Activated CD4-positive, alpha-beta memory T cell treated with anti-CD3 and anti-CD28 coated beads, Interleukin-2, amount 10 ng/mL, durations not matched to agents 7 days and 5 days (primary cell): Measurements from ENCODE around the gene ZBTB4. TPM values are rescaled to one million over a fixed set of nuclear protein-coding genes. Genes with fewer than 3 reads are reported as not detected.
A peak's percentile ranks its signal among the peaks of the same experiment; 100 is the strongest.

Experiments
- CTCF ChIA-PET: fragments of 350-600 bp; sonication (Branson Sonifier 250); formaldehyde crosslinking; loops from one replicate; lab custom pipeline; 2021; ENCODE audit warnings: antibody characterized with exemption, inconsistent platforms; lab: Charles Lee
- POLR2A ChIA-PET: fragments of 350-600 bp; sonication (Branson Sonifier 250); formaldehyde crosslinking; loops from one replicate; lab custom pipeline; 2021; ENCODE audit warnings: antibody characterized with exemption; lab: Charles Lee
- DNase-seq: peaks from one replicate; pipeline ENCODE4 v3.0.0-alpha.2; 2020
- H3K27ac Mint-ChIP-seq: one replicate; pipeline ENCODE4 v1.8.0; 2021; ENCODE audit warnings: mild to moderate bottlenecking, mixed read lengths
- H3K27me3 Mint-ChIP-seq: one replicate; pipeline ENCODE4 v1.8.0; 2021; ENCODE audit warnings: mixed read lengths
- H3K36me3 Mint-ChIP-seq: one replicate; pipeline ENCODE4 v1.8.0; 2021; ENCODE audit warnings: low read depth, mixed read lengths
- H3K4me1 Mint-ChIP-seq: one replicate; pipeline ENCODE4 v1.8.0; 2021; ENCODE audit warnings: mixed read lengths
- H3K4me3 Mint-ChIP-seq: one replicate; pipeline ENCODE4 v1.8.0; 2021; ENCODE audit warnings: mild to moderate bottlenecking, mixed read lengths
- H3K9me3 Mint-ChIP-seq: one replicate; pipeline ENCODE4 v1.8.0; 2021; ENCODE audit warnings: mixed read lengths
- total RNA-seq, 2 experiments: library from RNA; stranded (reverse); gene quantifications; one replicate each; pipeline ENCODE4 v1.2.3, GENCODE V29; 2021

ZBTB4 gene
- total RNA-seq, 2 experiments from 2014 or later: 27.4 to 27.9 TPM

DNA sequence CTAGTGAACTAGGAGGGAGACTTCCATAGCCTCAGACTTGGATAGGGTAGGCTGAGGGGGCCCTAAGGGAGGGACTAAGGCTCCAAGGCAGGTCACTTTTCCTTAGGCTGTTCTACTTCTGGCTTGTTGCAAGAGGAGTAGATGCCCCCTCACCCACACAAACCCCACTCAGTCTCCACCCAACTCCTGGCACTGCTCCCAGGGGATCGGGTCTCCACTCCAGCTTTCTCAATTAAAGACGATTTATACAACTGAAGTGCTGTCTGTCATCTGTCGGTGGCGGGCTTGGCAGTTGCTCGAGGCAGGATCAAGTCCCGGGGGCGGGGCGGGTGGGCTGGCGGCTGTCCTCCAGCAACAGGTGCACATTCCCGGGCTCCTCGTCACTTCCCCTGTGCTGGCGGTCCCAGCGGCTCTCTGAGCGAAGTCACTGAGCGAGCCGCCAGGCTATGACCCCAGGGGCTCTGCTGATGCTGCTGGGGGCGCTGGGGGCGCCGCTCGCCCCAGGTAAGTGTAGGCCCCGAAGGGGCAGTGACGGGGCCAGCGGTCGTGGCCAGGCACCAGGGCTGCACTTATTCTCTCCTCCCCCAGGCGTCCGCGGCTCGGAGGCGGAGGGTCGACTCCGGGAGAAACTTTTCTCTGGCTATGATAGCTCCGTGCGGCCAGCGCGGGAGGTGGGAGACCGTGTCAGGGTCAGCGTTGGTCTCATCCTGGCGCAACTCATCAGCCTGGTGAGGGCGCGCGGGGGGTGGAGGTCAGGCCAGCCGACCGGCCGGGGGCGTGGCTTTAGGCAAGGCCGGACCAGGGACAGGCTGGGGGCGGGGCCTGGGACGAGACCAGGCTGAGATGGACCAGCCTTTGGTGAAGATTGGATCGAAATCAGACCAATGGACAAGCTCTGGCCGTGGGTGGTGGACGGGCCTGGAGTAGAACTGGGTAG lies 34.5 kb downstream of the ZBTB4 start, which contains the start of gene CHRNB1:
Gene CHRNB1 (plus strand): TSS at position 380 of the 937 bp plus-strand sequence. CDS start 67 bp downstream, at position 447.
- H3K4me3 Mint-ChIP-seq: peak within 1 kb of the TSS; percentile 59
- DNase-seq: peak; percentile 21
- no peaks in the 10 kb centered on the region for H3K9me3 Mint-ChIP-seq
- peaks cover 11% of the 10 kb centered on the region for H3K36me3 Mint-ChIP-seq
- H3K27me3 Mint-ChIP-seq: peaks cover 65% of the 10 kb centered on the region
- peaks cover 26% of the 10 kb centered on the region for H3K4me1 Mint-ChIP-seq
- H3K27ac Mint-ChIP-seq: no peak within 1 kb of the TSS
- ChIA-PET CTCF (interaction anchor here (0.6 to 5.7 kb wide), 5 partner anchors 9 to 144 kb away, joined by 3 to 30 read pairs (median 5); partner anchors contain the start of genes SENP3 and TMEM102), POLR2A (interaction anchor here (1.2 to 14.4 kb wide), 8 partner anchors 8 to 243 kb away, joined by 3 to 232 read pairs (median 4); partner anchors contain the start of genes ACAP1, POLR2A, SLC35G6 and TMEM102)

DNA sequence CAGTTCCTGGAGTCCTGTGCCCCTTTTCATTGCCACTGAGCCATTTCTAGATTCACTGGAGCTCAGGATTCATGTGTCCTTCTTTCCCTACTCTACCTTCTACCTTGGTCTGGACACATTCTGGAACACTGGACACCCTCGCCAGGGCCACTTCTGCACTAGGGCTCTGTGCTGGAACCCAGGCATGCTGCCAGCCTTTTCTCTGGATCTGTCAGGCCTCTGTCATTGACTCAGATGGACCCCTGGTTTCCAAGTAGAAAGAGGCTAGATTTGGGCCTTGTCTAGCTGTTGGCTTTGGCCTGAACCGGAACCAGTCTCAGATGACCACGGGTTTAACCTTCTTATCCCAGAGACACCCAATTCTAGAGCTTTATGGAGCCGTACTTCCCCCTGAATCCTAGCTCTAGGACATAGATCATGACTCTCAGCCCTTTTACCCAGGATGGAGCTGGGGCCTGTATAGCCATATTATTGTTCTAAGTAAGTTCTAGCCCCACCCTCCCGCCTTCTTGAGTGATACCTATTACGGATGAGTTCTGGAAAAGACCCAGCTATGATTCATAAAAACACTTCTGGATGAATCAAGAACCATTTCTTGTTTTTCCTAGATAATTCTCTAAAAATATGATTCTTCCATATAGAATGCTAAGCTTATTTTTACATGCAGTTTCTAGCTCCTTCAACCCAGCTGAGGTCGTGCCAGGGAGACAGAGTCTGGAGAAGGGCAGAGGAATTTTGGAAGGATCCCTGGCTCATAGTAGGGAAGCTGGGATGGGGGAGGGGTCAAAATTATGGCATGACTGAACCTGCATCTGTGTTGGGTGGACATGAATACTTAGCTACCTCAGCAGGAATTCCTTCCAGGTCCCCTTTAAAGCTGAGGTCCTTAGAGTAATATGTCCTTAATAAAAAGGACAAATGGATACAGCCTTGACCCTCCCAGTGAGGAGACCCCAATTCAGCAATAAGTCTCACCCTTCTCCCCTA lies 35.6 kb downstream of the ZBTB4 start:
- peaks cover 15% of the 10 kb centered on the region for H3K36me3 Mint-ChIP-seq
- no peak for DNase-seq
- no peaks in the 10 kb centered on the region for H3K9me3 Mint-ChIP-seq
- no peak overlapping the region for H3K27ac Mint-ChIP-seq
- POLR2A ChIA-PET: interaction anchor here (1.2 to 14.4 kb wide), 8 partner anchors 8 to 244 kb away, joined by 3 to 232 read pairs (median 4); partner anchors contain the start of genes ACAP1, POLR2A, SLC35G6 and TMEM102
- H3K27me3 Mint-ChIP-seq: peaks cover 70% of the 10 kb centered on the region
- no peak overlapping the region for H3K4me3 Mint-ChIP-seq
- peaks cover 30% of the 10 kb centered on the region for H3K4me1 Mint-ChIP-seq
- CTCF ChIA-PET: interaction anchor here (0.6 to 5.7 kb wide), 7 partner anchors 8 to 145 kb away, joined by 3 to 30 read pairs (median 4); partner anchors contain the start of genes TMEM102 and ZBTB4

DNA sequence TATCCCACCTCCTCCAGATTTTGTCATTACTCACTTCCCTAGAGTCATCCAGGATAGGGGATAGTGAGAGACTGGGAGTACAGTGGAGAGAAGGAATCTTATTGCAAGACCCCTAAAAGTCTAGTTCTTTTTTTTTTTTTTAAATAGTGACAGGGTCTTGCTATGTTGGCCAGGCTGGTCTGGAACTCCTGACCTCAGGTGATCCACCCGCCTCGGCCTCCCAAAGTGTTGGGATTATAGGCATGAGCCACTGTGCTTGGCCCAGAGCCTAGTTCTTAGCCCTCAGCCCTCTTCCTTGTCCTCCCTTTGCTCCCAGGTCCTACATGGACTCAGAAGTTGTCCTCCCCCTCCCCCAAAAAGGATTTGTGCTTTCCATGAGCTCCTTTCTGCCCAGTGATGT lies 37.3 kb downstream of the ZBTB4 start:
- Mint-ChIP-seq H3K27ac (no peak overlapping the region), H3K9me3 (no peaks in the 10 kb centered on the region), H3K4me3 (no peak overlapping the region), H3K4me1 (peaks cover 42% of the 10 kb centered on the region), H3K27me3 (peaks cover 73% of the 10 kb centered on the region), H3K36me3 (peaks cover 21% of the 10 kb centered on the region)
- POLR2A ChIA-PET: interaction anchor here (1.5 to 14.4 kb wide), 3 partner anchors 11 to 40 kb away, joined by 5 to 232 read pairs (median 37); partner anchors contain the start of genes POLR2A, SLC35G6 and ZBTB4
- no peak for DNase-seq
- CTCF ChIA-PET: interaction anchor here (0.9 to 1.0 kb wide), 2 partner anchors 34 to 91 kb away, joined by 4 read pairs; no protein-coding TSS in a partner anchor

- Mint-ChIP-seq H3K9me3 (no peaks in the 10 kb centered on the region), H3K27ac (no peak overlapping the region), H3K4me3 (no peak overlapping the region), H3K27me3 (peaks cover 68% of the 10 kb centered on the region), H3K36me3 (peaks cover 21% of the 10 kb centered on the region), H3K4me1 (peaks cover 48% of the 10 kb centered on the region)
- no peak for DNase-seq
- CTCF ChIA-PET: interaction anchor here (0.6 to 3.7 kb wide), 5 partner anchors 34 to 120 kb away, joined by 3 to 18 read pairs (median 3); no protein-coding TSS in a partner anchor
- POLR2A ChIA-PET: interaction anchor here (1.1 to 14.4 kb wide), 5 partner anchors 12 to 142 kb away, joined by 3 to 232 read pairs (median 5); partner anchors contain the start of genes MPDU1, POLR2A, SLC35G6 and ZBTB4
Observed at GRCh38 chr17:7441266-7441665, 38.2 kb downstream of the ZBTB4 start.

GRCh38 chr17:7440834-7441195 lies 38.6 kb downstream of the ZBTB4 start:
- Mint-ChIP-seq H3K27me3 (peaks cover 66% of the 10 kb centered on the region), H3K9me3 (no peaks in the 10 kb centered on the region), H3K4me3 (peak overlapping the region; percentile 74), H3K4me1 (peaks cover 49% of the 10 kb centered on the region), H3K27ac (no peak overlapping the region), H3K36me3 (peaks cover 23% of the 10 kb centered on the region)
- POLR2A ChIA-PET: interaction anchor here (0.7 to 14.4 kb wide), 7 partner anchors 12 to 143 kb away, joined by 3 to 232 read pairs (median 5); partner anchors contain the start of genes MPDU1, POLR2A, SLC35G6 and ZBTB4
- peak; percentile 18 for DNase-seq
- CTCF ChIA-PET: interaction anchor here (0.6 to 3.7 kb wide), 4 partner anchors 44 to 120 kb away, joined by 3 to 18 read pairs (median 3); no protein-coding TSS in a partner anchor

- H3K4me1 Mint-ChIP-seq: peaks cover 46% of the 10 kb centered on the region
- DNase-seq: peak; percentile 52
- peaks cover 20% of the 10 kb centered on the region for H3K36me3 Mint-ChIP-seq
- CTCF ChIA-PET: interaction anchor here (0.5 to 3.7 kb wide), 5 partner anchors 17 to 394 kb away, joined by 3 to 18 read pairs (median 3); no protein-coding TSS in a partner anchor
- H3K4me3 Mint-ChIP-seq: peak overlapping the region; percentile 74
- peaks cover 60% of the 10 kb centered on the region for H3K27me3 Mint-ChIP-seq
- H3K9me3 Mint-ChIP-seq: no peaks in the 10 kb centered on the region
- POLR2A ChIA-PET: interaction anchor here (0.7 to 14.4 kb wide), 8 partner anchors 13 to 143 kb away, joined by 3 to 232 read pairs (median 4); partner anchors contain the start of genes MPDU1, POLR2A, SLC35G6 and ZBTB4
- no peak overlapping the region for H3K27ac Mint-ChIP-seq
Observed at GRCh38 chr17:7440113-7440833, 39.2 kb downstream of the ZBTB4 start.

DNA sequence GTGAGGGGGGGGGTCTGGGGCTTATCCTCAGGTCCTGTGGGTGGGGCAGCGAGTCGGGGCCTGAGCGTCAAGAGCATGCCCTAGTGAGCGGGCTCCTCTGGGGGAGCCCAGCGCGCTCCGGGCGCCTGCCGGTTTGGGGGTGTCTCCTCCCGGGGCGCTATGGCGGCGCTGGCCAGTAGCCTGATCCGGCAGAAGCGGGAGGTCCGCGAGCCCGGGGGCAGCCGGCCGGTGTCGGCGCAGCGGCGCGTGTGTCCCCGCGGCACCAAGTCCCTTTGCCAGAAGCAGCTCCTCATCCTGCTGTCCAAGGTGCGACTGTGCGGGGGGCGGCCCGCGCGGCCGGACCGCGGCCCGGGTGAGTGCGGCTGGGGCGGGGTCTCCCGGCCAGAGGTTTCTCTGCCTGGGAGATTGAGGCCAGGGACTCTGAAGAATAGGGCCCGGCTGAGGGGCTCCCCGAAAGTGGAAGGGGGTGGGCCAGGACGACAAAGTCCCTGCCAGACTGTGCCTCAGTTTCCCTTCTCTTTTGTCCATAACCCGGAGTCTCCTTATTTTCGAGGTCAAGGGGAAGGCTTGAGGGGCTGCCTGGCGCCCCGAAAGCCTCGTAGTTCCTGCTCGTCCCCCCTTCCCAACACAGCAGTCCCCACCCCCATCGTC lies 39.8 kb downstream of the ZBTB4 start, which contains the start of gene FGF11:
Gene FGF11 (plus strand): TSS at position 51 of the 651 bp plus-strand sequence. CDS start 109 bp downstream, at position 160.
- Mint-ChIP-seq H3K27ac (no peak within 1 kb of the TSS), H3K27me3 (peaks cover 55% of the 10 kb centered on the region), H3K4me1 (peaks cover 45% of the 10 kb centered on the region), H3K9me3 (no peaks in the 10 kb centered on the region), H3K36me3 (peaks cover 20% of the 10 kb centered on the region), H3K4me3 (peak within 1 kb of the TSS; percentile 74)
- peak; percentile 22 for DNase-seq
- ChIA-PET POLR2A (interaction anchor here (0.8 to 14.4 kb wide), 5 partner anchors 16 to 122 kb away, joined by 3 to 232 read pairs (median 5); partner anchors contain the start of genes ACAP1, POLR2A, SLC35G6 and ZBTB4), CTCF (interaction anchor here (0.7 to 3.7 kb wide), 3 partner anchors 72 to 395 kb away, joined by 3 to 18 read pairs (median 3); no protein-coding TSS in a partner anchor)

- H3K4me1 Mint-ChIP-seq: peaks cover 45% of the 10 kb centered on the region
- CTCF ChIA-PET: interaction anchor here (0.7 to 4.2 kb wide), 3 partner anchors 16 to 304 kb away, joined by 3 to 53 read pairs (median 18); no protein-coding TSS in a partner anchor
Observed at GRCh38 chr17:7438656-7439460, 40.6 kb downstream of the ZBTB4 start.

DNA sequence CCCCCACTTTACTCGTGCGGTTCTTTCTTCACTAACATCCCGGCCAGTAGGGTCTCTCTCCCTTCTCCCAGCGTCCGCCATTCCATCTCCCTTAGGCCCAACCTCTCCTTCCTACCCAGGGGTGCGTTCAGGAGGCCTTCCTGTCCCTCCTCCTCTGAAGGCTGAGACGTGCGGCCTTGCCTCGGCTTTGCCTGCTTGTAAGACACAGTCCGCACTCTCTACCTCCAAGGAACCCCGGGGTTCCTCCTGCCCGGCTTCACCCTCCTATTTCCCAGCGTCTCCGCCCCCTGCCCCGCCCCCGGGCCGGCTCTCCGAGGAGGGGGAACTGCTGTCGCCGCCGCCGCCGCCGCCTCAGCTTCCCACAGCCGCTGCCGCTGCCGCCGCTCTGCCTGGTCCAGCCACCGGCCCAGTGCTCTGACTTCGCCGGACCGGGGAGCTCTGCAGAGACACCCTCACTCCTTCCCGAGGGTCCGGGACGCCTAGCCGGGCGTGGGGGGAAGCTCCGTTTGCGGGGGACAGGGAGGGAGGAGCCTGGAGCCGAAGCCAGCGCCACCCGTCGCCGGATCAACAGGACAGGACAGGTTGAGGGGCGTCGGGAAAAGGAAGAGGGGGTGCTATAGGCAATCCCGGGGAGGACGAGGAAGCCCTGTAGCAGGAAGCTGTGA lies 41.3 kb downstream of the ZBTB4 start:
- H3K9me3 Mint-ChIP-seq: no peaks in the 10 kb centered on the region
- H3K4me1 Mint-ChIP-seq: peaks cover 45% of the 10 kb centered on the region
- ChIA-PET POLR2A (interaction anchor here (1.5 to 14.4 kb wide), 6 partner anchors 16 to 249 kb away, joined by 3 to 232 read pairs (median 26); partner anchors contain the start of genes ACAP1, MPDU1, POLR2A and SENP3), CTCF (interaction anchor here (0.7 to 4.2 kb wide), 5 partner anchors 17 to 305 kb away, joined by 3 to 53 read pairs (median 18); partner anchors contain the start of gene NEURL4)
- peaks cover 20% of the 10 kb centered on the region for H3K36me3 Mint-ChIP-seq
- peak overlapping the region; percentile 24 for H3K27ac Mint-ChIP-seq
- peak; percentile 59 for DNase-seq
- H3K4me3 Mint-ChIP-seq: peak overlapping the region; percentile 69
- H3K27me3 Mint-ChIP-seq: peaks cover 42% of the 10 kb centered on the region

More at GRCh38 chr17:7438656-7439460, 40.6 kb downstream of the ZBTB4 start:
- H3K27me3 Mint-ChIP-seq: peaks cover 48% of the 10 kb centered on the region
- peaks cover 20% of the 10 kb centered on the region for H3K36me3 Mint-ChIP-seq
- H3K4me3 Mint-ChIP-seq: peak overlapping the region; percentile 69
- H3K9me3 Mint-ChIP-seq: no peaks in the 10 kb centered on the region
- no peak for DNase-seq
- no peak overlapping the region for H3K27ac Mint-ChIP-seq
- POLR2A ChIA-PET: interaction anchor here (1.5 to 14.4 kb wide), 3 partner anchors 16 to 103 kb away, joined by 3 to 232 read pairs (median 40); partner anchors contain the start of genes ACAP1, POLR2A, SLC35G6 and ZBTB4
